ENCODE results near the gene RERE. TPM values are rescaled to one million over a fixed set of nuclear protein-coding genes. Genes with fewer than 3 reads are reported as not detected.

The RERE gene
- total RNA-seq, 2 experiments from 2014 or later: 45.8 to 57.1 TPM

DNA sequence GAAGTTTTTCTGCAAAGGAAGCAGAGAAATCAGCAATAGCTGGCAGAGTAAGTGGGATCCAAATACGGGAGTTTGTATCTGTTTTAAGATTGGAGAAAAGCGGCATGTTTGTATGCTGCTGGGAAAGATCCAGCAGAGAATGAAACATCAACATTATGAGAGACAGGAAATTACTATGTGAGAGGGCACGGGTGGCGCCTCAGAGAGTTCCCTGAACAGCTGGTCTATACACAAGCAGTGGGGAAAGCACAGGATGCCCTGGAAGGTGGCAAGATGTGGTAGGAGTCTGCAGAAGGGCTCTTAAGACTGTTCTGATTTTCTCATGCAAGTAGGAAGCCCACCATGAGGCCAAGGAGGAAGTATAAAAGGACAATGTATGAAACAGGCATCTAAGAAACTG lies 130.4 kb downstream of the RERE start:
- Mint-ChIP-seq H3K4me1 (ENCODE audit: low read depth) (peaks cover 36% of the 10 kb centered on the region), H3K27ac (no peak overlapping the region), H3K27me3 (no peaks in the 10 kb centered on the region), H3K9me3 (no peaks in the 10 kb centered on the region), H3K36me3 (ENCODE audit: low read depth) (peaks cover 5% of the 10 kb centered on the region), H3K4me3 (no peak overlapping the region)
- intact Hi-C loops (cut with micrococcal nuclease): no loop called here
- DNase-seq (no peak), ATAC-seq (no peak)
- TF ChIP-seq, protein P1, sequence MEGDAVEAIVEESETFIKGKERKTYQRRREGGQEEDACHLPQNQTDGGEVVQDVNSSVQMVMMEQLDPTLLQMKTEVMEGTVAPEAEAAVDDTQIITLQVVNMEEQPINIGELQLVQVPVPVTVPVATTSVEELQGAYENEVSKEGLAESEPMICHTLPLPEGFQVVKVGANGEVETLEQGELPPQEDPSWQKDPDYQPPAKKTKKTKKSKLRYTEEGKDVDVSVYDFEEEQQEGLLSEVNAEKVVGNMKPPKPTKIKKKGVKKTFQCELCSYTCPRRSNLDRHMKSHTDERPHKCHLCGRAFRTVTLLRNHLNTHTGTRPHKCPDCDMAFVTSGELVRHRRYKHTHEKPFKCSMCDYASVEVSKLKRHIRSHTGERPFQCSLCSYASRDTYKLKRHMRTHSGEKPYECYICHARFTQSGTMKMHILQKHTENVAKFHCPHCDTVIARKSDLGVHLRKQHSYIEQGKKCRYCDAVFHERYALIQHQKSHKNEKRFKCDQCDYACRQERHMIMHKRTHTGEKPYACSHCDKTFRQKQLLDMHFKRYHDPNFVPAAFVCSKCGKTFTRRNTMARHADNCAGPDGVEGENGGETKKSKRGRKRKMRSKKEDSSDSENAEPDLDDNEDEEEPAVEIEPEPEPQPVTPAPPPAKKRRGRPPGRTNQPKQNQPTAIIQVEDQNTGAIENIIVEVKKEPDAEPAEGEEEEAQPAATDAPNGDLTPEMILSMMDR (IDR thresholded peaks at IDR 0.05): no peak
- ChIA-PET POLR2A (interaction anchor here (0.6 to 1.5 kb wide), 2 partner anchors 14 to 17 kb away, joined by 3 to 4 read pairs; no protein-coding TSS in a partner anchor), CTCF (interaction anchor here (0.7 to 1.1 kb wide), 2 partner anchors 16 to 125 kb away, joined by 3 read pairs; no protein-coding TSS in a partner anchor)

DNA sequence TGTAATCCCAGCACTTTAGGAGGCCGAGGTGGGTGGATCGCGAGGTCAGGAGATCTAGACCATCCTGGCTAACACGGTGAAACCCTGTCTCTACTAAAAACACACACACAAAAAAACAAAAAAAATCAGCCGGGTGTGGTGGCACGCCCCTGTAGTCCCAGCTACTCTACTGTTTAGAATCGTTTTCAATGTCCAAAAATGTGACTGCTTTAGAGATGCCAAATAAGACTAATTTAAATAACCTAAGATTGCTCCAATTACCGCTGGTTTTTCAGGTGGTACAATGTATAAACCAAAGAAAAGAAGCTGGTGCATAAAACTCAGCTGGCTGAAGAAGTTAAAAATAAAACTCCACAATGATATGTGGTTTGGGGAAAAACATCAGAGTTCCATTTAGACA lies 132.0 kb downstream of the RERE start:
- CTCF ChIA-PET: interaction anchor here (0.6 to 2.2 kb wide), 5 partner anchors 12 to 710 kb away, joined by 3 to 8 read pairs (median 5); no protein-coding TSS in a partner anchor
- Mint-ChIP-seq H3K27ac (no peak overlapping the region), H3K9me3 (no peaks in the 10 kb centered on the region), H3K27me3 (no peaks in the 10 kb centered on the region), H3K4me3 (no peak overlapping the region), H3K36me3 (ENCODE audit: low read depth) (peaks cover 5% of the 10 kb centered on the region), H3K4me1 (ENCODE audit: low read depth) (peaks cover 43% of the 10 kb centered on the region)
- TF ChIP-seq, protein P1 (IDR thresholded peaks at IDR 0.05): no peak
- intact Hi-C loops (cut with micrococcal nuclease): no loop called here
- POLR2A ChIA-PET: interaction anchor here (1.5 to 1.9 kb wide), 2 partner anchors 11 to 98 kb away, joined by 3 to 6 read pairs; no protein-coding TSS in a partner anchor
- ATAC-seq: no peak
- DNase-seq: no peak

DNA sequence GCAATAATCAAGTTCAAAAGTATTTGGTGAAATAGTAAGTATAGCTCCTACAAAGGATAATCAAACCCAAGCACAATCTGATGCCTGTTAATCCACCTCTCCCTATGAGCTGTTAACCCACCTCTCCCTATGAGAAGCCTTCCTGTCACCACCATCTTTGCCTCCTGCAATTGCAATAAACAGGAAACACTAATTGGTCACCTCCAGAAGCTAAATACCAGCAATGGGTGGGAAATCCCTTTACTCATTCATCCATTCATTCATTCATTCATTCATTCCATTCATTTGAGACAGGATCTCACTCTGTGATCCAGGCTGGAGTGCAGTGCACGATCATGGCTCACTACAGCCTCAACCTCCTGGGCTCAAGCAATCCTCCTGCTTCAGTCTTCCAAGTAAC lies 132.8 kb downstream of the RERE start:
- intact Hi-C loops (cut with micrococcal nuclease): no loop called here
- no peak for ATAC-seq
- TF ChIP-seq, protein P1 (IDR thresholded peaks at IDR 0.05): no peak
- ChIA-PET POLR2A (interaction anchor here (0.9 to 1.9 kb wide), 4 partner anchors 8 to 231 kb away, joined by 3 to 6 read pairs (median 3); no protein-coding TSS in a partner anchor), CTCF (interaction anchor here (1.0 to 2.2 kb wide), 7 partner anchors 11 to 164 kb away, joined by 3 to 8 read pairs (median 5); no protein-coding TSS in a partner anchor)
- Mint-ChIP-seq H3K36me3 (ENCODE audit: low read depth) (peaks cover 1% of the 10 kb centered on the region), H3K9me3 (no peaks in the 10 kb centered on the region), H3K27ac (no peak overlapping the region), H3K4me1 (ENCODE audit: low read depth) (peaks cover 39% of the 10 kb centered on the region), H3K27me3 (no peaks in the 10 kb centered on the region), H3K4me3 (no peak overlapping the region)
- DNase-seq: no peak

DNA sequence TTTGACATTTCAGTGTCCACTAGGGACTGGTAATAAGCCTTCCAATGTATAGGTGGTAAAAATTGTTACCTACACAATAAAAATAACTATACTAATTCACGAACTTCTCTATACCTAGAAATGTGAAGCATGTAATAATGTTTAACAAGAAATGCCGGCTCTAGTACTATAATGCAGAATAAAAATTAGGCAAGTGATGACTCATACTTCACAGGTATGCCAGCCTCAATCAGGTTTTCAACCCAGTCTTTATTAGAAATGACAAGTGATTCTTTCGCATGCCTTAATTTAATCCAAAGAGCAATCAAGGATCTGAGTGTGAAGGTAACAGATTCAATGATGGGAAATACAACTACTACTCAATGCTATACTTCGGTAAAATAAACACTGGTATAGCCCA lies 134.9 kb downstream of the RERE start:
- ChIA-PET POLR2A (no interaction called here), CTCF (no interaction called here)
- peaks cover 33% of the 10 kb centered on the region for H3K4me1 Mint-ChIP-seq (ENCODE audit: low read depth)
- H3K27ac Mint-ChIP-seq: no peak overlapping the region
- H3K27me3 Mint-ChIP-seq: no peaks in the 10 kb centered on the region
- intact Hi-C loops (cut with micrococcal nuclease): no loop called here
- ATAC-seq: no peak
- DNase-seq: no peak
- TF ChIP-seq, protein P1 (IDR thresholded peaks at IDR 0.05): no peak
- H3K9me3 Mint-ChIP-seq: no peaks in the 10 kb centered on the region
- peaks cover 2% of the 10 kb centered on the region for H3K36me3 Mint-ChIP-seq (ENCODE audit: low read depth)
- no peak overlapping the region for H3K4me3 Mint-ChIP-seq

DNA sequence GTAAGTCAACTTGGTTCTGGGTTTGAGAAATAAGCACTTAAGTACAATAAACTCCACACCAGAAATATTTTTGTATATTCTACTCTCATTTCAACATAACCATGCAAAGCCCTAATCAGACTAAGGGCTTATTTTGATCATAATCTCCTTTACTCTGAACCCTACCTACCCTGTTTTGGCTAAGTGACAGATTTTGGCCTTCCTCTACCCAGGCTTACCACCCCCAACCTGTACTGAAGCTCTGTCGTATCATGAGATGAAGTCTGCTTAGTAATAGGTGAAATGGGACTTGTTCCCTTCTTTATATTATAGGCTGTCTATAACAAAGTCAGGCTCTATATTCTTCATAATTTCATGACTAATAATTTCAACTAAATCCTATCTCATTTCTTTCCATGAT lies 135.5 kb downstream of the RERE start:
- ATAC-seq: no peak
- Mint-ChIP-seq H3K27me3 (no peaks in the 10 kb centered on the region), H3K9me3 (no peaks in the 10 kb centered on the region), H3K4me3 (no peak overlapping the region), H3K27ac (no peak overlapping the region), H3K36me3 (ENCODE audit: low read depth) (peaks cover 3% of the 10 kb centered on the region), H3K4me1 (ENCODE audit: low read depth) (peaks cover 34% of the 10 kb centered on the region)
- TF ChIP-seq, protein P1 (IDR thresholded peaks at IDR 0.05): no peak
- CTCF ChIA-PET: interaction anchor here (1.2 to 3.3 kb wide), 4 partner anchors 10 to 167 kb away, joined by 4 to 19 read pairs (median 11); no protein-coding TSS in a partner anchor
- DNase-seq: no peak
- intact Hi-C loops (cut with micrococcal nuclease): no loop called here
- POLR2A ChIA-PET: interaction anchor here (0.5 kb wide), 1 partner anchor 178 kb away, joined by 3 read pairs; no protein-coding TSS in a partner anchor
